KMS-11 (cell line): ENCODE data around the gene MRTFB.
A peak's percentile ranks its signal among the peaks of the same experiment; 100 is the strongest.

Source experiments
- H2AFZ ChIP-seq: fragments of 200-600 bp; sonication (generic); 2 replicates; pipeline ENCODE4 v1.6.1; 2016; ENCODE audit warnings: antibody characterized with exemption, mixed run types, low read depth
- H3K27ac ChIP-seq: fragments of 200-600 bp; sonication (generic); 2 replicates; pipeline ENCODE4 v1.6.1; 2016; ENCODE audit warnings: mild to moderate bottlenecking, mixed run types
- H3K27me3 ChIP-seq: fragments of 200-600 bp; sonication (generic); 2 replicates; pipeline ENCODE4 v1.6.1; 2017; ENCODE audit warnings: mild to moderate bottlenecking, low read depth, mixed run types, moderate library complexity; ENCODE audit not compliant: insufficient read depth
- H3K36me3 ChIP-seq: fragments of 200-600 bp; sonication (generic); 2 replicates; pipeline ENCODE4 v1.6.1; 2017; ENCODE audit warnings: mild to moderate bottlenecking, mixed run types; ENCODE audit not compliant: insufficient read depth
- H3K4me1 ChIP-seq: fragments of 200-600 bp; sonication (generic); 2 replicates; pipeline ENCODE4 v1.6.1; 2016; ENCODE audit warnings: mild to moderate bottlenecking, low read depth, mixed run types; ENCODE audit not compliant: poor library complexity, severe bottlenecking
- H3K4me2 ChIP-seq: fragments of 200-600 bp; sonication (generic); 2 replicates; pipeline ENCODE4 v1.7.0; 2016; ENCODE audit warnings: mild to moderate bottlenecking, mixed run types
- H3K4me3 ChIP-seq: fragments of 200-600 bp; sonication (generic); IDR thresholded peaks from 2 replicates; pipeline ENCODE4 v1.6.1; 2017; ENCODE audit warnings: low read depth, low read length, mixed read lengths; ENCODE audit not compliant: insufficient read depth
- H3K79me2 ChIP-seq: fragments of 200-600 bp; sonication (generic); 2 replicates; pipeline ENCODE4 v1.6.1; 2016; ENCODE audit warnings: low read depth, mixed run types; ENCODE audit not compliant: insufficient read depth
- H3K9ac ChIP-seq: fragments of 200-600 bp; sonication (generic); 2 replicates; pipeline ENCODE4 v1.6.1; 2016; ENCODE audit warnings: mild to moderate bottlenecking, mixed run types
- H4K20me1 ChIP-seq: fragments of 200-600 bp; sonication (generic); 2 replicates; pipeline ENCODE4 v1.6.1; 2016; ENCODE audit warnings: mild to moderate bottlenecking, mixed run types; ENCODE audit not compliant: insufficient read depth
- CTCF ChIP-seq: fragments of 200-600 bp; sonication (generic); conservative IDR thresholded peaks from 2 replicates; pipeline ENCODE4 v1.6.1; 2017; ENCODE audit warnings: low read depth, mild to moderate bottlenecking, antibody characterized with exemption, low read length, moderate library complexity, mixed read lengths

The MRTFB gene

GRCh38 chr16:14286368-14287230, 215.5 kb downstream of the MRTFB start:
- H2AFZ ChIP-seq = no peak overlapping the region
- no peak overlapping the region for H3K4me3 ChIP-seq
- no peaks in the 10 kb centered on the region for H4K20me1 ChIP-seq
- H3K9ac ChIP-seq = no peak overlapping the region
- H3K27ac ChIP-seq = no peak overlapping the region
- H3K4me1 ChIP-seq = peaks cover 21% of the 10 kb centered on the region
- peak overlapping the region; percentile 15; the same call in 1 of the 2 replicates for H3K4me2 ChIP-seq
- TF ChIP-seq CTCF = no peak
- H3K36me3 ChIP-seq = no peaks in the 10 kb centered on the region
- no peaks in the 10 kb centered on the region for H3K79me2 ChIP-seq
- no peaks in the 10 kb centered on the region for H3K27me3 ChIP-seq

- no peaks in the 10 kb centered on the region for H4K20me1 ChIP-seq
- no peaks in the 10 kb centered on the region for H3K27me3 ChIP-seq
- H3K79me2 ChIP-seq = no peaks in the 10 kb centered on the region
- no peaks in the 10 kb centered on the region for H3K36me3 ChIP-seq
- H3K4me3 ChIP-seq = no peak overlapping the region
- no peak overlapping the region for H2AFZ ChIP-seq
- no peak overlapping the region for H3K4me2 ChIP-seq
- peaks cover 2% of the 10 kb centered on the region for H3K4me1 ChIP-seq
- peak; percentile 95 for TF ChIP-seq CTCF
- no peak overlapping the region for H3K27ac ChIP-seq
- H3K9ac ChIP-seq = no peak overlapping the region
These were observed 218.7 kb downstream of the MRTFB start for GRCh38 chr16:14289692-14290340.

GRCh38 chr16:14291286-14291685, 220.2 kb downstream of the MRTFB start:
- Histone ChIP-seq H3K79me2 (no peaks in the 10 kb centered on the region), H3K4me3 (no peak overlapping the region), H2AFZ (no peak overlapping the region), H4K20me1 (no peaks in the 10 kb centered on the region), H3K4me2 (no peak overlapping the region), H3K27me3 (no peaks in the 10 kb centered on the region), H3K27ac (no peak overlapping the region), H3K36me3 (no peaks in the 10 kb centered on the region), H3K4me1 (no peaks in the 10 kb centered on the region), H3K9ac (no peak overlapping the region)
- TF ChIP-seq CTCF = no peak

GRCh38 chr16:14292051-14292825, 221.1 kb downstream of the MRTFB start:
- H3K4me1 ChIP-seq = no peaks in the 10 kb centered on the region
- H3K79me2 ChIP-seq = no peaks in the 10 kb centered on the region
- H3K36me3 ChIP-seq = no peaks in the 10 kb centered on the region
- no peak overlapping the region for H3K27ac ChIP-seq
- no peak overlapping the region for H3K4me2 ChIP-seq
- no peaks in the 10 kb centered on the region for H3K27me3 ChIP-seq
- no peak overlapping the region for H3K9ac ChIP-seq
- TF ChIP-seq CTCF = no peak
- no peak overlapping the region for H2AFZ ChIP-seq
- no peaks in the 10 kb centered on the region for H4K20me1 ChIP-seq
- H3K4me3 ChIP-seq = no peak overlapping the region
